GM18498 (cell line): ENCODE data around the gene SLC6A19.

Source experiments
- ATAC-seq: cut with Tn5 transposase; IDR thresholded peaks from one replicate; pipeline ENCODE4 v1.9.1; 2021; ENCODE audit warnings: mild to moderate bottlenecking, moderate library complexity; ENCODE audit not compliant: unreplicated experiment

The SLC6A19 gene

DNA sequence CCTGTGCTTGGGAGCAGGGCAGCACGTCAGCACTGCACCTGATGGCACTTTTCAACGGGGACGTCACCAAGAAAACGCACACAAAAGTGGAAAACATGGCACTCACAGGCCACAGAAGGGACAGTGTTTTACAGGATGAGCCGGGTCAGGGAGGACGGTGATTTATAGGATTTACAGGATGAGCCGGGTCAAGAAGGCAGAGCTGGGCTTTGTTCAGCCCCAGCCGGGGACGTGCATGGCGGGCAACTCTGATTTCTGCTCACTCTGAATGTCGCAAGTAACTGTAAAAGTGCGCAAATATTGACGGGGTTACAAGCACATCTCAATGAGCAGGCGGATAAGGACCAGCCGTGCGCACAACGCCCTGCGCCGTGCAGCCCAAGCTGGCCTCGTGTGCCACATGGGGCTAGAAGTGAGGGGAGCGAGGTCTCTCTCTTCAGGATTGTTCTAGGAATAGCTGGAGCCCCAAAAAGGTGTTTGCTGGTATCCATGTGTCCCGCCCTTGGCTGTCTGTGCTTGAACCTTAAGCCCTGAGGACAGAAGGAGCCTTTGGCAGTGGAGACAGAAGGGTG, 40.2 kb downstream of the SLC6A19 start:
- no peak for ATAC-seq

DNA sequence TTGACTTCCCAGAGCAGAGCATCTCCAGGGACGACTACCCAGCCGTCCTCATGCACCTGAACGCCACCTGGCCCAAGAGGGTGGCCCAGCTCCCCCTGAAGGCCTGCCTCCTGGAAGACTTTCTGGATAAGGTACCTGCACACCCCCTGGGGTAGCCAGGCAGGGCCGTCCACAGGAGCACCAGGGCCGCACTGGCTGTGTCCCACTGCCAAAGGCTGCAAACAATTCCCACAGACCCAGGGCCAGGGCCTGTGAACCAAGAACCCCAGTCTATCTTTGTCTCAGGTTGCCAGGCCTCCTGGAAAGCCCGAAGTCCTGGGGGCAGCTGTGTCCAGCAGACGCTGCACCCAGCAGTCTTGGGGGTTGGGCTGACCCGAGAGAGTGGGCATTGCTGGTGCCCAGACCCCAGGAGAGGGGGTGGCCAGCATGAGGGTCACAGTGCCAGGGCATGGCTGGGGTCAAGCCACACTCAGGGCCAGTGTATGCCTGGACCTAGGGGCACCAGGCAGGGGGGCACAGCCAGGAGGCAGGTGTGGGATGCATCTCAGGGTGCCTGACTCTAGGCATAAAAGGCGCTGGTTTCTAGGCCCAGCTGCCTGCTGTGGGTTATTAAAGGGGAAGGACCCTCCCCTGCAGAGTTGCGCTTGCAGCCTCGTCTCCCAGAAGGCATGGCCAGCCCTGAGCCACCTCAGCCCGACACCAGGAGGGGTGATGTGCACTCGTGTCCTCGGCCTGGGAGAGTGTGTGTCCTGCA, 41.5 kb downstream of the SLC6A19 start:
- no peak for ATAC-seq

DNA sequence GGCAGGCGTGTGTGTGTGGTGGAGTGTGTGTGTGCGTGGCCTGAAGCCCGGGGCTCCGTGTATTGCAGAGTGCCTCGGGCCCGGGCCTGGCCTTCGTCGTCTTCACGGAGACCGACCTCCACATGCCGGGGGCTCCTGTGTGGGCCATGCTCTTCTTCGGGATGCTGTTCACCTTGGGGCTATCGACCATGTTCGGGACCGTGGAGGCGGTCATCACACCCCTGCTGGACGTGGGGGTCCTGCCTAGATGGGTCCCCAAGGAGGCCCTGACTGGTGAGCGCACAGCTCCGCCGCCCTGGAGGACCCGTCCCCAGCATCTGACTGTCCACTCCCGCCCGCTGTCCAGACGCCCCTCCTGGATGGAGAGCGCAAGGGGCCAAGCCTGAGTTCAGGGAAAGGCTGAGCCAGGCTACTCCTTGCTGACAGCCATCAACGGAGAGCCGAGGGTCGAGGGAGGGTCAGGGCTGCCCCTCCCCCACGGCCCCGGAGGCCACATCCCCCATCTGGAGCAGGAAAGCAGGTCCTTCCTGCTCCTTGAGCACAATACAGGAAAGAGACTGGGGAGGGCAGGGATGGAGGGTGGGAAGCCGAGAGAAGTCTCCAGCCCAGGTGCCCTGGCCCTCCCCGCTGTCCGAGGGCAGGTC, 42.2 kb downstream of the SLC6A19 start:
- no peak for ATAC-seq

DNA sequence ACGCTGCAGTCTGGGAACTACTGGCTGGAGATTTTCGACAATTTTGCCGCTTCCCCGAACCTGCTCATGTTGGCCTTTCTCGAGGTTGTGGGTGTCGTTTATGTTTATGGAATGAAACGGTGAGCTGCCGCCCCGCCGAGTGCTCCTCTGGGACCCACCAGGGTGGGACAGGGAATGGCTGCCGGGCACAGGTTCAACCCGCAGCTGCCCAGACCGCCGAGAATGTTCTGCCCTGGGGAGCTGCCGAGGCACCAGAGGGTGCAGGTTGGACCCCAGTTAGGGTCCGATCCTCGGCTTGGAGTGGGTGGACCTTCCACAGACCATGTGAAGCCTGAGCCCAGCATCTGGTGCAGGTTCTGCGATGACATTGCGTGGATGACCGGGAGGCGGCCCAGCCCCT, 42.9 kb downstream of the SLC6A19 start:
- no peak for ATAC-seq

DNA sequence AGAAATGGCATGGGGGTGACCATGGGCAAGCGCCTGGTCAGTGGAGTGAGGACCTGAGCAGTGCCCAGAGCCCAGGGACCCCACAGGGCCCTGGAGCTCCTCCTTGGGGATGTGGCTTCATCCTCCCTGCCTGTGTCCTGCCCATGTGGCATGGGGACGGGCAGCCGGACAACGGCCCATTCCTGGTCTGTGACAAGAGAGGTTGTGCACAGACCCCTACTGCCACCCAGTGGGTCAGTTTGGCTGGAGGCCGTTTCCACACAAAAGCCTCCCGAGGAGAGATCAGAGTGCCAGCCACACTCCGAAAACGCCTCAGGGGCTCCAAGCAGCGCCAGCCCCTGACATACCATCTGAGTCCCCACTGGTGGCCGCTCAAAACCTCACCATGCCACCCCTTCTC, 43.6 kb downstream of the SLC6A19 start:
- no peak for ATAC-seq

DNA sequence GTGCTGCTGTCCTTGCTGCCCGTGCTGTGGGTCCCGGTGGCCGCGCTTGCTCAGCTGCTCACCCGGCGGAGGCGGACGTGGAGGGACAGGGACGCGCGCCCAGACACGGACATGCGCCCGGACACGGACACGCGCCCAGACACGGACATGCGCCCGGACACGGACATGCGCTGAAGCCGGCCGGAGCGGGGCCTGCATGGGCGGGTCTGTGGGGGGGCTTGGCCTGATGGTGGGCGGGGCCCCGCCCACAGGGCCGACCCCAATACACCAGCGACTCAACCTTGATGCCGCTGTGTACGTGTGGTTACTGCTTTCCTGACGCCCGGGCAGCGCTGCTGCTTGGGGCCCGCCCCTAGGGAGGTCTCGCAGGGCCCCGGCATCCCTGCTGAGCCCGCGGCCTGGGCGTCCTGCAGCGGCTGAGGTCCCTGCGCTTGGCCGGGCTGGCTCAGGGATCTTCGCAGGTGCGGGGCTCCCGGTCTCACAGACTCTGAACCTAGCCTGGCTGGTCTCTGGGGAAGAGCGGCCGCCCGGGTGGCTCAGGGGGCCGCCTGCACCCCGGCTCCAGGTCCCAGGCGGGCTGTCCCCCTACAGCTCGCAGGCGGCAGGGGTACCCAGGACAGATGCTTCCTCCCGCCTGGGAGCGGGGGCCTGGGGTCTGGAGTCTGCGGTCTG, 44.6 kb downstream of the SLC6A19 start:
- ATAC-seq: no peak

DNA sequence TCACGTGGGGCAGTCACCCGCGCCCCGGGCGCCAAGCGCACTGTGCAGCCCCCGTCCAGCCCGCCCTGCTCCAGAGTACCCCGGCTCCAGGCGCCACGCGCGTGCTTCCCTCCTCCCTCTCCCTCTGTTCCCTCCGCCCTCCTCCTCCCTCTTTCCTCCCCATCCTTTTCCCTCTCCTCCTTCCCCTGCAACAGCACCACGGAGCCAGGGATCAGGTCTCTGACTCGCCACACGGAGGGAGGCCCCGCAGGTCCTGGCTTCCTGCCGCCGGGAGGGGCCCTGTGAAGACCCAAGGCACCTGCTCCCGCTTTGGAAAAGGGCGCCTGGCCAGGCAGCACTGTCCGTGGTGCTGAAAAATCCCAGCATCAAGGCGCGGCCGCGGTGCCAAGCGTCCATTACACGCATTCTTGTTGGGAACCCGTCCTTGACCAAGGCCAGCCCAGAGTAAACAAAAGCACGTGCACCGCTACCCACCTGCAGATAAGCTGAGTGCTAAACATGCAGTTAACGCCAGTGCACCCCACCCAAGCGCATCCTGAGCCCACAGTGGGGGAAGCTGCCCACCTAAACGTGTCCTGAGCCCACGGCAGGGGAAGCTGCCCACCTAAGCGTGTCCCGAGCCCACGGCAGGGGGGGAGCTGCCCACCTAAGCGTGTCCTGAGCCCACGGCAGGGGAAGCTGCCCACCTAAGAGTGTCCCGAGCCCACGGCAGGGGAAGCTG, 45.5 kb downstream of the SLC6A19 start:
- ATAC-seq: no peak

DNA sequence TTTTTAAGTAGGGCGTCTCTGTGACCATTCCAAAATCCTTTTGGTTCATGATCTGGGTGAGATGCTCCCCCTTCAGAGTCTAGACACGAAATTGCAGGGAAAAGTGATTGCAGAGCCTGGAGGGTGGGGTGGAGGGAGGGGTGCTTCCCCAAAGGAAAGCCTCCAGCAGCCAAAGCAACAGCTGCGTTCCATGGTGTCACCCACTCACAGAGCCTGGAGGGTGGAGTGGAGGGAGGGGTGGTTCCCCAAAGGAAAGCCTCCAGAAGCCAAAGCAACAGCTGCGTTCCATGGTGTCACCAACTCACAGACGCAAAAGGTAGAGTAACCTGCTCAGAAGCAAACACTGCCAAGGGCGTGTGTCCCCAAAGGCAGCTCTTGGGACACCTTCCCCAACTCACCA, 46.4 kb downstream of the SLC6A19 start:
- ATAC-seq: no peak

DNA sequence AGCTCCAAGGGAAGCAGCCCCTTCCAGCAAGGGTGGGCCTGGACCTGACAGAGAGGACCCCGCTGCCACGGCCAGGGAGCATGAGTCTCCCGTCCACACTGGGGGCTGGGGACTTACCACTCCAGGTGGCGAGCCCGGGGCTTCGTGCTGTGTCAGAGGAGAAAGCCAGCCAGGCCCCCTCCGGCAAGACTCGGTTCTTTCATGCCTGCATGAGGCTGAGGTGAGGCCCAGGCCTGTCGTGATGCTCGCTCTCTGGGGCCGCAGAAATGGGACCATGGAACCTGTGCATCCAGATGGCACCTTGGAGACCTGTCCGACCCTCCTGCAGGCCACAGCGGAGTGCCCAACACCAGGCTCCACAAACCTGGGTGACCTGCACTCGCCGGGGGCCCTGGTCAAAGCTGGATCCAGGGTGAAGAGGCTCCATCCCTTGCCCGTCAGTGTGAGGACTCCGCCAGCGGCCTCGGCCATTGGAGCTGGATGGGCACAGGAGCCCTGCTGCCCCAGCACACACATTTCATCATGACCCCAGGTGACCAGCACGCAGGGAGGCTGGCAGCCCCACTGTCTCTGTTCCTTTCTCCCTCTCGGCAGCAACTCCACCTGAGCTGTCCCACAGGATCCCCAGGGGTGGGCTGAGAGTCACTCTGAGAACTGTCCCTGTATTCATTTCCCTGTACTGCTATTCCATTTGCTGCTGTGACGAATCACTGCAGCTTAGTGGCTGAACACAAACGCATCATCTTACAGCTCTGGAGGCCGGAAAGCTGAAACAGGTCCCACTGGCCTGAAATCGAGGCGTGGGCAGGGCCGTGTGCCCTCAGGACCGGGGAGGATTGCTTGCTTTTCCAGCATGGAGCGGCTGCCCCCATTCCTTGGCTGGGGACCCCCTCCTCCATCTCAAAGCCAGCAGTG, 48.2 kb downstream of the SLC6A19 start:
- ATAC-seq: no peak

DNA sequence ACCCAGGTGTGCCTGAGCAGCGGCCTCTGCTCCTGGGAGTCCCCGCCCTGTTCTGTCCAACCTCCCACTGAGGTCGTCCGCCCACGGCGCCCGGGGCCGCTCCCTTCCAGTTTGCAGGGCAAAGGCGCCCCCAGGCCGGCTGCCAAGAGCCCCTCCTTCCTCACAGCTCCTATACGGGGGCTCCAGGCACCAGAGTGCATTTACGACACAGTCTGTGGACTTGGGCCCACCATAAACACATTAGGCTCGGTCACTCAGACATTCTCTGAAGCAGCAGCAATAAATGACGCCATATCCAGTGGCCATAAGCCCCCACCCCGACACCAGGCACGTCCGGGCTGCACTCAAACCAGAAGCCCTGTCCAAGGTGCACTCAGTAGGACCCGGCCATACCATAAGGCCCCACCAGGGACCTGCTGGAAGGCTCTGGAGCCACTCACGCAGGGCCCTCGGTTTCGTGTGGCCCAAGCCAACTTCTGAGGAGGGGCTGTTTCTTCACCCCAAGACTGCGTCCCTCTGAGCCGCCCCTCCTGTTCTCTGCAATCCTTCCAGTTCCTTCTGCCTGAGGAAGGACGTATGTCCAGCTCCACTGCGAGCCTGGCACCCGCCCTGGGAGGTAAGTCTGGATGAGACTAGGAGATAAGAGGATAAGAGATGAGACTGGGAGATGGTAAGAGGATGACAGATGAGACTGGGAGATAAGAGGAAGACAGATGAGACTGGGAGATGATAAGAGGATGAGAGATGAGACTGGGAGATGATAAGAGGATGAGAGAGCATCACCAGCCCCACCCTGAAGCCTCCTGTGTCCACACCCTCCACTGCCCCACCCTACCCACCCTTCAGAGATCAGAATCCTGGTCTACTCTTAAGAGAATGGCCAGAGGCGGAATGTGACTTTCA, 50.5 kb downstream of the SLC6A19 start:
- no peak for ATAC-seq

DNA sequence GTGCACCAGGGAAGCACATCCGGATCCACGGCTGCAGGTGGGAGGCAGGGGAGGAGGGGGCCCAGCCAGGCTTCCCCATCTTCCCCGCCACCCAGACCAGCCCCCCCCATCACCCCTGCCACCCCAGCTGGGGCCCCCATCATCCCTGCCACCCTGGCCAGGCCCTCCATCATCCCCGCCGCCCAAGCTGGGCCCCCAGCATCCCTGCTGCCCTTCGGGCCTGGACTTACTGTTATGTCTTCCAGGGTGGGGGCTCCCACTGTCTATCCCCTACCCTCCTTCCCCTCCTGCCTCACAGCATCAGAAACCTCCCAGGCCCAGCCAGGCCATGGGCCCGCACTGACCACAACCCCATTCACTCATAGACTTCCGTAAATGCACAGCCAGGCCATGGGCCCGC, 51.3 kb downstream of the SLC6A19 start:
- ATAC-seq: no peak

DNA sequence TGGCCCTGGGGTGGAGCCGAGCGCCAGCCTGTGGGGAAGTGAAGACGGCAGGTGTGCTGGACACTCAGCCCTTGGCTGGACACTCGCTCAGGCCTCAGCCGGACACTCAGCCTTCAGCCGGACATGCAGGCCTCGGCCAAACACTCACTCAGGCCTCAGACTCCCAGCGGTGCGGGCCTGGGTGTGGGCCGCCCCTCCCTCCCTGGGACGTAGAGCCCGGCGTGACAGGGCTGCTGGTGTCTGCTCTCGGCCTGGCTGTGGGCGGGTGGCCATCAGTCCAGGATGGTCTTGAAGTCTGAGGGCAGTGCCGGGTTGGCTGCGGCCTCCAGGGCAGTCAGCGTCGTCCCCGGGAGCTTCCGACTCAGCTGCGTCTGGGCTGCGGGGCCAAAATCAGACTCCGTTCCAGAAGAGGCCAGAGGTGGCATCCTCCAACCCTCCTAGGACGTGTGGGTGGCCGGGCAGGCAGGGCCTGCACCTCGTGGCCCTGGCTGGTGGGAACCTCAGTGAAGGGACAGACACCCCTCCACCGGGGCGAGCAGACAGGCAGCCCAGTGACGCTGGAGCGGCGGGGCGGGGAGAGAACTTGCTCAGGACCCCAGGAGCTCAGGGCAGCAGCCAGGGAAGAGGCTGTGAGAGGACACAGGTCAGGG, 52.2 kb downstream of the SLC6A19 start:
- no peak for ATAC-seq

DNA sequence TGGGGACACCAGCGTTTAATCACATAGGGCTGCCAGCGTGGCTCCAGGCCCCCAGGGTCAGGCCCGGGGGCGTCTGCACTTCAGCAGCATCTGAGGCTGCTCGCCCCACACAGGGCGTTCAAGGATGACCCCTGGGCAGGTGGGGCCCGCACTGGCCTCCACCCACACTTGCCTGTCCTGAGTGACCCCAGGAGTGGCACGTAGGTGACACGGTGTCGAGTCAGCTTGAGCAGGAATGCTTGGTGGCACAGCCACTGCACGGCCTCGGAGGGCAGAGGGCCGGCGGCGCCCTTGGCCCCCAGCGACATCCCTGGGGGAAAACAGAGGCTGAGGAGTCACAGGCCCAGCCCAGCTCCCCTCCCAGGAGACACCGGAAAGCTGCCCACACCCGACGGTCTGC, 52.8 kb downstream of the SLC6A19 start:
- no peak for ATAC-seq

DNA sequence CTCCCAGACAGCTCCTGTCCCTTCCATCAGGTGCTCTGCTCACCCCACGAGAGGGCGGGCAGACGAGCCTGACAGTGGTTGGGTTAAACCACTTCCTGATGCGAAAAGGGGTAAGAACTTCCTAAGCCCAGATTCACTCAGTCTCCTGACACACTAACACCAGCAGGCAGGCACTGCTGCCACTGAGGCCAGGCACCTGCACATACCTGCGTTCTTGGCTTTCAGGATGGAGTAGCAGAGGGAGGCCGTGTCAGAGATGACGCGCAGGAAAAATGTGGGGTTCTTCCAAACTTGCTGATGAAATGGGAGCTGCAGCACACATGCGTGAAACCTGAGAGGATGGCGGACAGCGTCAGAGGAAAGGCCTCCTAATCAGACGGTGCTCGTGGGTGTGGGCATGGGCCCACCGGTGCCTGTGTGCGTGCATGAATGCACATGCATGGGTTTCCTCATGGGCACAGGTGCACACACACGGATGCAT, 53.7 kb downstream of the SLC6A19 start:
- ATAC-seq: no peak

DNA sequence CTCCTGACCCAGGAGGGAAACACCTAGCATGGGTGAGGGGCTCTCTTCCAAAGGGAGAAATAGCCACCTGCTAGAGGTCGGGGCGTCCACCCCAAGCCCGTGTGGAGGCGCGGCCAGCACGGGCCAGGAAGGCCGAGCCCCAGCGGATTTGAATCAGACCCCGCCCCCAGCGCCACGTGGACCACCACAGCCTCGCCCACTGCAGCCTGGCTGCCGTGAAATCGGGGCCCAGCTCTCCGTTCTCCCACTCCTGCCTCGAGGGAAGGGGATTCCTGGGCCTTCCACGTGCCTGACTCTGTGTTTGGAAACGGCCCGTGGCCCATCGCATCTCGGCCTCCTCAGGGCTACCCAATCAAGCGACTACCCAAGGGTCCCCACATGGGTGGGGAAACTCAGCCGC, 55.4 kb downstream of the SLC6A19 start:
- ATAC-seq: no peak

DNA sequence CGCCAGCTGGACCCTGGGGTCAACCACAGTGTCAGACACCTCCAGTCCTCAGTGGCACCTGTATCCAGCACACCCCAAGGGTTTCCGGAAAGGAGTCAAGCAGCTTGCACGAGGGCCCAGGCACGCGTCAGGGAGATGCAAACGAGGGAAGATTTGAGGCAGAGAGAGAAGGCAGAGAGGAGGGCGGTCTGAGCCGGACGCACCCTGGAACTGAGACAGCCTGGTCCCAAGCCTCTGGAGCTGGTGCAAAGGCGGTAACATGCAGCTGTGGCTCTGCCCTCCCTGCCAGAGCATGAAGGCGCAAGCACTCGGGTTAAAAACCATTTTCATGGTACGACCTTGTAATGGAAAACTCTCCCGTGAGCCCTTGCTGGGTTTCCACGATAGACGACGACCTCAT, 56.0 kb downstream of the SLC6A19 start:
- ATAC-seq: no peak

DNA sequence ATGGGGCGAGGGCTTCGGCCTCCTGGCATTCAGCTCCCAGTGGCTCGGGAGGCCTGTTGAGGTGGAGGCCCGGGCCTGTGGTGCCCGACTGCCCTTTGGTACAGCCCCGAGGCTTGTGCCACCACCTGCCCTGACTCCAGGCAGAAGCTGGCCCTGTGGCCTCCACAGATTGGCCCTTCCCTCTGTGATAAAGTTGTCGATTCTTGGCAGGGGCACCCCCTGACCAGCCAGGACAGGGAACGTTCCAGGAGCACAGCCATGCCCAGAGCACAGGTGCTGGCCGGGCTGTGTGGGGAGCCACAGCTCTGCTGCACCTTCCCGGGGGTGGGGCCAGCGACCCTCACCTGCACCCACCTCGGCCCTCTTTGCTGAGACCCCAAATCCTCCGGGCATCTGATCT, 56.4 kb downstream of the SLC6A19 start:
- ATAC-seq: no peak

DNA sequence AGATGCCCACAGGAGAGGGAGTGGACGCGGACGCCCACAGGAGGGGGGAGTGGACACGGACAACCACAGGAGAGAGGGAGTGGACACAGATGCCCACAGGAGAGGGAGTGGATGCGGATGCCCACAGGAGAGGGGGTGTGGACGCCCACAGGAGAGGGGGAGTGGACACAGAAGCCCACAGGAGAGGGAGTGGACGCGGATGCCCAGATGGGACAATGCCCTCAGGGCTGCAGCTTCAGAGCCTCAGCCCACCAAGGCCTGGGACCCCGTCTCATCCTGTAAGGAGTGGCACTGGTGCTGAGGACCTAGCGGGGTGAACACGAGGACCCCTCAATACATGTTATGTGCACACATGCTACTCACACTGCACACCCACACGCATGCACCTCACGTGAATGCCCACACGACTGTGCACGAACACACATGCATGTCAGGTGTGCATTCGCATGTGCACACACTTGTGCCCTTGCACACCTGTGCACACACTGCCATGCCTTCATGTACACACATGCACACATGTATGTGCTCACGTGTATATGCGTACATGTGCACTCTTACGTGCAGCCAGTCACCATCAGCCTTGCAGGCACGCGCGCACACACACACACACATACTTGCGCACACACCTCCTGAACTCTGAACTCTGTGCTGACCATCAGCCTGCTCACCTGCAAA, 58.5 kb downstream of the SLC6A19 start:
- no peak for ATAC-seq
